ENCODE results near the gene DDX55.
"Not testable (repeated sequence)": the region's sequence is repeated elsewhere in the genome, so short reads cannot be mapped to it uniquely, and the experiment has no call there.

Gene DDX55, protein sequence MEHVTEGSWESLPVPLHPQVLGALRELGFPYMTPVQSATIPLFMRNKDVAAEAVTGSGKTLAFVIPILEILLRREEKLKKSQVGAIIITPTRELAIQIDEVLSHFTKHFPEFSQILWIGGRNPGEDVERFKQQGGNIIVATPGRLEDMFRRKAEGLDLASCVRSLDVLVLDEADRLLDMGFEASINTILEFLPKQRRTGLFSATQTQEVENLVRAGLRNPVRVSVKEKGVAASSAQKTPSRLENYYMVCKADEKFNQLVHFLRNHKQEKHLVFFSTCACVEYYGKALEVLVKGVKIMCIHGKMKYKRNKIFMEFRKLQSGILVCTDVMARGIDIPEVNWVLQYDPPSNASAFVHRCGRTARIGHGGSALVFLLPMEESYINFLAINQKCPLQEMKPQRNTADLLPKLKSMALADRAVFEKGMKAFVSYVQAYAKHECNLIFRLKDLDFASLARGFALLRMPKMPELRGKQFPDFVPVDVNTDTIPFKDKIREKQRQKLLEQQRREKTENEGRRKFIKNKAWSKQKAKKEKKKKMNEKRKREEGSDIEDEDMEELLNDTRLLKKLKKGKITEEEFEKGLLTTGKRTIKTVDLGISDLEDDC

DNA sequence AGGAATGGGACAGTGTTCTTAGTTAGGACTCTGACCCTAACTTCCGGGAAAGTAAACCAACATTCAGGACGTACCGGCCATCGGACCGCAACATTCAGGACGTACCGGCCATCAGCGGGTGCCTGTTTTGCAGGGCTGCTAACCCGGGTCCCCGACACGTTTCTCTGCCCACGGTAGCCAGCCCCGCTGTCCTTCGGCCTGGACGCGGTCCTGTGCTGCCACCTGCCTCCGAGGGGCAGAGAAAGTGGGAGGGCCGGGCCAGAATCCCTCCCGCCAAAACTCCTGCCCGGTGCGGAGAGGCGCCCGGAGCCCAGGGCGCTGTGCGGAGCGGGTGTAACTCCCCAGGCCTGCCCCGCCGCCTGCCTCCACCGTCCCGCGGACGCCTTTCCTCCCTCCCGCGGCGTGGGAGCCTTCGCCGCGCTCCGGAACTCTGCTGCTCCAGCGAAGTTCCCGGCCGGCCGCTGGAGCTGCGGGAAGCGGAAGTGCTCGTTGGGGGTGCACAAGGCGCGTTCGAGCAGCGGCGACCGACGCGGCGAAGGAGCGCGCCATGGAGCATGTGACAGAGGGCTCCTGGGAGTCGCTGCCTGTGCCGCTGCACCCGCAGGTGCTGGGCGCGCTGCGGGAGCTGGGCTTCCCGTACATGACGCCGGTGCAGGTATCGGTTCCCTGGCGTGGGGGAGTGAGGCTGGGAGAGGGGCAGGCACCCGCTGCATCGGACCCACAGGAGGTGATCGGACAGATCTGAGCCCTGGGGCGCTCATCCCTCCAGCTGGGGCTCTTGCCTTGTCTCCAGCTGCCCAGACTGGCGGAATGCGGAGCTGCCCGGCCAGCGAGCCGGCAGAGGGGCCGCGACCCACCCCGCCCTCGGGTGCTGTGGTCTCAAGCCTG, at the start of gene DDX55:
Gene DDX55, plus strand, starts transcription at position 498 of the 888 bp plus-strand sequence. Its CDS starts 50 bp downstream, at position 548.
- peak; percentile 86 for DNase-seq

DNA sequence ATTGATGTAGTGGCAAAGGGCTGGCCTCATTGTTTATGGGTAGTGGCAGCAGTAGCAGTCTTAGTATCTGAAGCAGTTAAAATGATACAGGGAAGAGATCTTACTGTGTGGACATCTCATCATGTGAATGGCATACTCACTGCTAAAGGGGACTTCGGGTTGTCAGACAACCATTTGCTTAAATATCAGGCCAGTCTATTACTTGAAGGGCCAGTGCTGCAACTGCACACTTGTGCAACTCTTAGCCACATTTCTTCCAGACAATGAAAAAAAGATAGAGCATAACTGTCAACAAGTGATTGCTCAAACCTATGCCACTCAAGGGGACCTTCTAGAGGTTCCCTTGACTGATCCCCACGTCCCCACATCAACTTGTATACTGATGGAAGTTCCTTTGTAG, 47.8 kb upstream of the DDX55 start:
- DNase-seq: not testable (repeated sequence)

DNA sequence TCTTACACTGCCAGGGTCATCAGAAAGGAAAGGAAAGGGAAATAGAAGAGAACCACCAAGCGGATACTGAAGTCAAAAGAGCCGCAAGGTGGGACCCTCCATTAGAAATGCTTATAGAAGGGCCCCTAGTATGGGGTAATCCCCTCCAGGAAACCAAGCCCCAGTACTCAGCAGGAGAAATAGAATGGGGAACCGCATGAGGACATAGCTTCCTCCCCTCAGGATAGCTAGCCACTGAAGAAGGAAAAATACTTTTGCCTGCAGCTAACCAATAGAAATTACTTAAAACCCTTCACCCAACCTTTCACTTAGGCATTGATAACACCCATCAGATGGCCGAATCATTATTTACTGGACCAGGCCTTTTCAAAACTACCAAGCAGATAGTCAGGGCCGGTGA, 47.1 kb upstream of the DDX55 start:
- DNase-seq: not testable (repeated sequence)

DNA sequence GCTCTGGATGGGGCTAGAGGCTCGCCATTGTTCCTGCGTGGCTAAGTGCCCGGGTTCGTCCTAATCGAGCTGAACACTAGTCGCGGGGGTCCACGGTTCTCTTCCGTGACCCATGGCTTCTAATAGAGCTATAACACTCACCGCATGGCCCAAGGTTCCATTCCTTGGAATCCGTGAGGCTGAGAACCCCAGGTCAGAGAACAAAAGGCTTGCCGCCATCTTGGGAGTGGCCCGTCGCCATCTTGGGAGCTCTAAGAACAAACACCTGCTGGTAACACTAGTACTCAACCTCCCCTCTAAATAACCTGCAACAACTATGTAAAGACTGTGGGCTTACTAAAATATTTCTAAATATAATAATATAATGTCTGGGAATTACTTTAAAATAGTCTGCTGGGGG, 43.4 kb upstream of the DDX55 start:
- DNase-seq: not testable (repeated sequence)

DNA sequence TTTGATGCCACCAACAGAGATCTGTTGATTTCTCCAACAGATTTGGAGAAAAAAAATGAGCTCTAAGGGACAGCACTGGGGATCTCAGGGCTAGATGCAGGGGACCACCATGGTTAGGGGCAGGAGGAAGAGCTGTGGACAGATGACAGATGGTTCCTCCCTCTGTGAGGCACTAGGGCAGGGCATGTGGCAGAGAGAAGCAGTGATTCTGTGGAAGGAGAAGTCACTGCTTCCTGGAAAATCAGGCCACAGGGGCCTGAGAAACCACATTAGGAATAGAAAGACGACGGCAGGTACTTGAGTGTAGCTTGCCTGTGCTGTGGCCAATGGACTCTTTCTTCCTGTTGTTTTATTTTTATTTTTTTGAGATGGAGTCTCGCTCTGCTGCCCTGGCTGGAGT, 42.4 kb upstream of the DDX55 start:
- no peak for DNase-seq

DNA sequence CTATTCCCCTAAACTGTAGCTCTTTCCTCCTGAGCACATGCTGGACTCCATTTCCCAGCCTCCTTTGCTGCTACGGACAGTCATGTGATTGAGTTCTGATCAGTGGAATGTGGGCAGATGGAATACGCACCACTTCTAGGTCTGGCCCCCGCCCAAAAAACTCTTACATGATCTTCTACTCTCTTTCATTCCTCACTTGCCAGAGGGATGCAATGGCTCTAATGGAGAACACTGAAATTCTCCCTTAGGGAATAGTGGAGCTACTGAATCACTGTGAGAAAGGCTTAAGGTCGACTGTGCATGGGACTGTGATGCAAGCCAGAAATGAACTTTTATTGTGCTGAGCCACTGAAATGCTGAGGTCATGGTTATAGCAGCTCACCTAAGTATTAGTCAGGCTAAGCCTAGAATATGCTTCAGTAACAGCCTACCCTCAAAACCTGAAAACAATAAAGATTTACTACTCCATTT, 30.5 kb upstream of the DDX55 start:
- no peak for DNase-seq

DNA sequence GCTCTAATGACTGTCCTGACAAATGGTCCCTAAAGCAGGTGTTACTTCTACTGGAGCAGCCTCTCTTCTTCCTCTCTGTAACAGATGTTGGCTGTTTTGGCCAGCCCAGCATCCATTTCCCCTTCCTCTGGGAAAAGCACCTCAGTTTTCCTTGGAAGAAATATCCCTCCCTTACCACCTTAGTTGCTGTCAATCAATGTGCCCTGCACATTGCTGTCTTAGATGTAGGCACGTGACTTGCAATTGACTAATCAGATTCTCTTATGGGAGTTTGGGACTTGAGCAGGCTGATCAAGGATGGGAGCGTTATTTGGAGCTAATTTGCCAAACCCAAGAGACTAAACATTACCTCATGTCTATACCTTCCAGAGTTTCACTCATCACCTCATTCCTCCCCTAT, 29.5 kb upstream of the DDX55 start:
- no peak for DNase-seq

DNA sequence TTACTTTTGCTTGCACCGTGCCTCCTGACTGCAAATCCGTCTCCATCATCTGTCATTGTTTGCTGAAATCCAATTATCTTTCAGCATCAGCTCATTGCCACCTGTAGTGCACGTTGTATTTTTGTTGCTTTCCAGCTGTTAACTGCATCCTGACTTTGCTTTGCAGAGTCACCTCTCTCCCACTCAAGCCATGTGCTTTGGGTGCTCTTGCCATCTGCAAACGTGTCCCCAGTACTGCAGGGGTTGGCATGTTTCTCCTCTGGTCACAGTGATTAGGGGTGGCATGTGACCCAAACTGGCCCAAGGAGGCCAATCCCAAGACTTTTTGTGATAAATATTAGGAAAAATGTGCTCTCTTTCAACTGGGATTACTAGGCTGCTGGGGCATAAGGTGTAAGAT, 28.0 kb upstream of the DDX55 start:
- no peak for DNase-seq

DNA sequence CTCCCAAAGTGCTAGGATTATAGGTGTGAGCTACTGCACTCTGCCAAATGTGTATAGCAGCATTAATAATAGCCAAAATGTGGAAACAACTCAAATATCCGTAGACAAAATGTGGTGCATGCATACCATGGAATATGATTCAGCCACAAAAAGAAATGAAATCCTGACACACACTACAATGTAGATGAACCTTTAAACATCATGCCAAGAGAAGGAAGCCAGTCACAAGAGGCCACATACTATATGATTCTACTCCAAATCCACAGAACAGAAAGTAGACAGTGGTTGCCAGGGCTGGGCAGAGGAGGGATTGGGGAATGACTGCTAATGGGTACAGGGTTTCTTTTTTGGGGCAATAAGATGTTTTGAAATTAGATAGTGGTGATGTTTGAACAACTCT, 25.3 kb upstream of the DDX55 start:
- DNase-seq: no peak

DNA sequence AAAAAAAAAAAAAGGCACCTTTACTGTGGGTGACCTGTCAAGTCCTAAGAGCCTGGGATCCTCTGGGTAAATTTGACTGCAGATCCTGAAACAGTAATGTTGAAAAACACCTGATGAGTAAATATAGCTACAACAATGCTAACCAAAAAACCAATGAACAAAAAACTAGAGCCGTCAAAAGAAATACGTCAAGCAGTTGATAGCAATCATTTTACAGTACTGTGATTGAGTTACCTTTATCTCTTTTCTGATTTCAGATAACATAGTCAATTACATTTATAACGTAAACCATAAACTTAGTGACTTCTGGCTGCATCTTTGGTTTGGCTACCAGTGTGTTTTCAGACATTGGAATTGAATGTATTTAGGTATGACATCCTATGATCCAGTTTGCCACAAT, 23.7 kb upstream of the DDX55 start:
- DNase-seq: no peak

DNA sequence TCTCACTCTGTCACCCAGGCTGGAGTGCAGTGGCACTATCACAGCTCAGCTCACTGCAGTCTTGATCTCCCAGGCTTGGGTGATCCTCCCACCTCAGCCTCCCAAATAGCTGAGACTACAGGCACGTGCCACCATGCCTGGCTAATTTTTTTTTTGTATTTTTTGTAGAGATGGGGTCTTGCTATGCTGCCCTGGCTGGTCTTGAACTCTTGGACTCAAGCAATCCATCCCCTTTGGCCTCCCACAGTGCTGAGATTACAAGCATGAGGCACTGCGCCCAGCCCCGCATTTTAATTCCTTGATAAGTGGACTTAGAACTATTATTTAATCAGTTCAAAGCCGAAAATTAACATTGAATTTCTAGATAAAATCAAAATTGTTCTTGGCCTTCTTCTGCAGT, 23.1 kb upstream of the DDX55 start:
- not testable (repeated sequence) for DNase-seq

DNA sequence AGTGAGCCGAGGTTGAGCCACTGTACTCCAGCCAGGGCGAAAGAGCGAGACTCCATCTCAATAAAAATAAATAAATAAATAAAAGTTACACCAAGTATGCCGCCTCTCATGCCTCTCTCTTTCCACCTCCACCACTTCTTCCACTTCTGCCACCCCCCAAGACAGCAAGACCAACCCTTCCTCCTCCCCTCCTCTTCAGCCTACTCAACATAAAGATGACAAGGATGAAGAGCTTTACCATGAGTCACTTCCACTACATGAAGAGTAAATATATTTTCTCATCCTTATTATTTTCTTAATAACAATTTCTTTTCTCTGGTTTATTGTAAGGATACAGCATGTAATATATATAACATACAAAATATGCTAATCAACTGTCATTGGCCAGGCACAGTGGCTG, 21.1 kb upstream of the DDX55 start:
- DNase-seq: no peak

DNA sequence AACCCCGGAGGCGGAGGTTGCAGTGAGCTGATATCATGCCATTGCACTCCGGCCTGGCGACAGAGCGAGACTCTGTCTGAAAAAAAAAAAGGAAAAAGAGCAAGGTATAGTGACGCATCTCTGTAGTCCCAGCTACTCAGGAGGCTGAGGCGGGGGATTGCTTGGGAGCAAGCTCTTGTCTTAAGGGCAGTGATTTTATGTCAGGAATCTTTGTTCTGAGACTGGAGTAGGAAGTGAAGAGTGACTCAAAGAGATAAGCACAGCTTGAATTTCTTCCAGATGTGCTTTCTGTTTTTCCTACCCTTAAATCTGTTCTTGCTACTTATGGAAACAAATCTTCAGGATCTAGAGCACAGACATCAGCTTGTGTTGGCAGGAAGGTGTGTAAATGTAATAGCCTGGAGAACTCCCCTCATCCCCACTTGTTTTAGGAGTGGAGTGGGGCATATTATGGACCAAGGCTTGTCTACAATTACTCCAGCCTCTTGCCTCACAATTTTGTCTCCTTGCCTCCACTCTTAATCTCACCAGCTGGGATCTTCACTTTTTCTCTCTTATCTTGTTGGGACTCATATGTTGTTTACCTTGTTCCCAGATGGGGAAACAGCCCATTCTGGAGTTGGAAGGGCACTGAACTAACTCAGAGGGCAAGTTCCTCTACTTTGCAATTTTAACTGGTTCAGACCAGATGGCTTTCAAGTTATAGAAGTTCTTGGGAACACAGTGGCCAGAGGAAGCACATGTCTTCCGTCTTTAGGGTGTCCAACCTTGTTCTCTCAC, 10.0 kb upstream of the DDX55 start:
- DNase-seq: no peak

DNA sequence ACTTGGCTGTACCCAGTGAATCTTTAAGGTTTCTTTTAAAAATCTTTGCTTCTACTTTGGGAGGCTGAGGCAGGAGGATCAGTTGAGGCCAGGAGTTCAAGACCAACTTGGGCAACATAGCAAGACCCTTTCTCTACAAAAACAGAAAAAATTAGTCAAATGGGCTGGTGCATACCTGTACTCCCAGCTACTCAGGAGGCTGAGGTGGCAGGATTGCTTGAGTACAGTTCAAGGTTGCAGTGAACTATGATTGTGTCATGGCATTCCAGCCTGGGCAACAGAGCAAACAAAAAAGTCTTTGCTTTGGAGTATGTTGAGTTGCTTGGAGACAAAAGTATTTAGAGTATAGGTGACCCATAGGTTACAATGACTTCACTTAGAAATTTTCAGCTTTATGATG, 6.2 kb upstream of the DDX55 start:
- no peak for DNase-seq

DNA sequence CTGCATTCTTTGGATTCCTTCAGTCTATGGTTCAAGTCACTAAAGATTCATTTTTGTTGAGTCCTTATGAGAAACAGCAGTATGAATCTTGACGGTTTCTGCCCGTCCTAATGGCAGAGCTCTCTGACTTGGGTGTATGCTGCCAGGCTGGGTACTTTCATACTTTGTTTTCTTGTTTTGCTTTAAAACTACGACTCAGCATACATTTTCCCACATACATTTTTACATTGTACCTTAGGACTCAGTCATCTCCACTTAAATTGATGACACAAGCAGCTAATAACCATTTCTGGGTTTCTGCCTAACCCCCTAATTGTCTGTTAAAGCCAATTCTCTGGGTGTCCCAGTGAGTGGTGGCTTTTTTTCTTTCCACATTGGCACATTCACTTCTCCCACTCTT, 4.8 kb upstream of the DDX55 start:
- DNase-seq: no peak

DNA sequence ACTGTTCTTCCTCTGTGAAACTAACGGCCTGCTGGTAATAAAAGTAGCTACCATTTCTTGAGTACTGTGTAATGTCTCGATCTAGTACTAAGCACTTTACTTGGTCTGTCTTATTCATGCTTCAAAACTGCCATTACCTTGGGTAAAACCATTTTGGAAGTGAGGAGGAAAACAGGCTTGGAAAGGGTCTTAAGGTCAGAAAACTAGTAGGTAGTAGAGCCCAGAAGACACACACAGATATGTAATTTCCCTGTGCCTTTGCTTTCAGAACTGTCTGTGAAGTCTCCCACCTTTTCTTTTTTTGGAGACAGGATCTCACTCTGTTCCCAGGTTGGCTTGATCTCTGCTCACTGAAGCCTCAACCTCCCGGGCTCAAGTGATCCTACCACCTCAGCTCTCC, 3.4 kb upstream of the DDX55 start:
- no peak for DNase-seq

DNA sequence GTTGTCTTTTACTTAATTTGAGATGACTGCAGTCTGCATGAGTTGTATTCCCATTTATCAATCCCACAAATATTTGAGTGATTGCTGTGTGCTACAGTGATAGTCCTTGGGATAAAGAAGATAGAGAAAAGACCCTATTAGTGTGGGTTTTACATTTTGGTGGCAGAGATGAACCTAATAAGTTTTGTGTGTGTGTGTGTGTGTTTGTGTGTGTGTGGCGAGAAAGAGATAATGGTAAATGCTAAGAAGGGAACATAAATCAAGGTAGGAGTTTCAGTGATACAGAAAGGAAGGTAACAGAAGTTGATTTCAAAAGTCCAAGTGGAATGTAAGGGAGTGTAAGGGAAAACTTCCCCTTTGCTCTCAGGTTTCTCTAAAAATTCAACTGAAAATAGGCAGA, 2.6 kb upstream of the DDX55 start:
- no peak for DNase-seq

DNA sequence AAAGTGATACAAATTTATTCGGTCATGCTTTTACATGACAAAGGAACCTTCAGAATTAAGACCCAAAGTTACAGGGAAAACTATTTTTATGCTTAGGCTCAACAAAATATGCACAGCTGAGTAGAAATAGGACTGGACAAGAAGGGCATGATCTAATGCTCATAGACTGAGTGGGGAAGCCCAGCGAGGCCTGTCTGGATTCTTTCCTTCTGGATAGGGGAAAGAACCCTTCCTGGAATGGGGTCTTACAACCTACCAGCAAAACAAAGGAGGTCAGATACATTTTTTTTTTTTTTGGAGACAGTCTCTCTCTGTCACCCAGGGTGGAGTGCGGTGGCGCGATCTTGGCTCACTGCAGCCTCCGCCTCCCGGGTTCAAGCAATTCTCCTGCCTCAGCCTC, 2.2 kb upstream of the DDX55 start:
- DNase-seq: no peak

DNA sequence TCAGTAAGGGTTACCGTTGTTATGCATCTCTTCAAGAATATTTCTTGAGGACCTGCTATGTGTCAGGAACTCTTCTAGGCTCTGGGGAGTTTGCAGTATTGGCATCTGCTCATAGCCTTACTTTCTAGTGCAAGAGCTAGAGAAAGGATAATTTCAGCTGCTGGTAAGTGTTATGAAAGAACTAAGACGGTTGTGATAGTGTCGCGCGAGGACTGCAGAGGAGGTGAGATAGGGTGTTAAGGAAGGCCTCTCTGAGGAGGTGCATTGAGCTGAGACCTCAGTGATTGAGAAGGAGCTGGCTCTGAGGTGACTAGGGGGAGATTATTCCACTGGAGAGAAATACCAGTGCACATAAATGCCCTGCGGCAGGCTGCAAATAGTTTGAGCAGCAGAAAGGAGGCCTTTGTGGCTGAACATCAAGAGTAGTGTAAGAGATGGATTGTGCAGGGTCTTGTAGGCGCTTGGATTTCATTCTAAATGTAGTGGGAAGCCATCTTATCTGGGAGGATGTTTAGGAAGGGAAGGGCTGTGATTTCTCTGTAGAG, 824 bp downstream of the DDX55 start:
- DNase-seq: no peak

DNA sequence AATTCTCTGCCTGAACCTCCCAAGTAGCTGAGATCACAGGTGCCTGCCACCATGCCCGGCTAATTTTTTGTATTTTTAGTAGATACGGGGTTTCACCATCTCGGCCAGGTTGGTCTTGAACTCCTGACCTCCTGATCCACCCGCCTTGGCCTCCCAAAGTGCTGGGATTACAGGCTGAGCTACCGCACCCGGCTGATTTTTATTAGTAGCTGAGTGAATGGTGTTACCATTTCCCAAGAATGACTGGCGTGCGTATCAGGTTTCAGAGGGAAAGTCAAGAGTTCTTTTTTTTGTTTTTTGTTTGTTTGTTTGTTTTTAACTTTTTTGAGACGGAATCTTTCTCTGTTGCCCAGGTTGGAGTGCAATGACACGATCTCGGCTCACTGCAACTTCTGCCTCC, 1.6 kb downstream of the DDX55 start:
- DNase-seq: not testable (repeated sequence)

DNA sequence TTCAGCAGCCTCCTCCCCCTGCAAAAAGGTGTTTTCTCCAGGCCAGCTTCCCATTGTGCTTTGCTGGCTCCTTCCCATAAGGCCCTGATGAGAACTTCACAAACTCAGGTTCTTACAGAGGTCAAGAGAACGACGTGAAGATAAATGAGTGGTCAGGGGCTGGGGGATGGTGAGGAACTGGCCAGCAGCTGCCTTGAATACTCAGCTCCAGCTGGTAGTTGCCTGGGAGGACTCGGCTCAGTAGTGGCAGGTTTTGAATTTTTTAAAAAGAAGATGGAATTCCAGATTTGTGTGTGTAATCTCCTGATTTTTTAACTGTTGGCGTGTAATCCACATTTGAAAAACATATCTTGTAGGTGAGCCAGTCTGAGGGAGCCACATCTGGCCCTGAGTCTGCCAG, 5.9 kb downstream of the DDX55 start:
- no peak for DNase-seq

DNA sequence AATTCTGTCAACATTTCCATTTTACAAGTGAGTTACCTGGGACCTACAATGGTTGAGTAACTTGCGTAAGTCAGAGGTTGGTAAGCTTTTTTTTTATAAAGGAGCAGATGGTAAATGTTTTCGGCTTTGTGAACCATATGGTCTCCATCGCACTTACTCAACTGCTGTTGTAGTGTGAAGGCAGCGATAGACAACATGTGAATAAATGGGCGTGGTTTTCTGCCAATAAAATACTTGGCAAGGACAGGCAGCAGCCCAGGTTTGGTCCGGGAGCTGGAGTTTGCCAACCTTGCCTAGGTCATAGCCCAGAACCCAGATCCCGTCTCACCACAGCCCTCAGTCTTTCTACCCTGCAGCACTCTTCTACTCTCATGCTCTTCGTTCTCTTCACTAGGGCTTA, 6.3 kb downstream of the DDX55 start:
- DNase-seq: no peak

Measured in CD4-positive, alpha-beta T cell treated with Interleukin-6 for 4 hours (primary cell).